ENCODE measurements around the gene TMEM41B.
"Not testable (repeated sequence)": the region's sequence is repeated elsewhere in the genome, so short reads cannot be mapped to it uniquely, and the experiment has no call there.

TMEM41B gene

GRCh38 chr11:9304178-9304577, 10.2 kb downstream of the TMEM41B start:
- DNase-seq (ENCODE audit: low read depth): no peak

- DNase-seq (ENCODE audit: low read depth): no peak
Observed at GRCh38 chr11:9302448-9302847, 11.9 kb downstream of the TMEM41B start.

- no peak for DNase-seq (ENCODE audit: low read depth)
Observed at GRCh38 chr11:9301720-9302119, 12.7 kb downstream of the TMEM41B start.

GRCh38 chr11:9293646-9294045, 20.7 kb downstream of the TMEM41B start:
- DNase-seq (ENCODE audit: low read depth): no peak

- no peak for DNase-seq (ENCODE audit: low read depth)
Observed at GRCh38 chr11:9285850-9286587, 28.4 kb downstream of the TMEM41B start.

GRCh38 chr11:9280655-9281301, 33.6 kb downstream of the TMEM41B start:
- peak; percentile 28 for DNase-seq (ENCODE audit: low read depth)

- DNase-seq (ENCODE audit: low read depth): no peak
Observed at GRCh38 chr11:9277176-9277575, 37.2 kb downstream of the TMEM41B start.

GRCh38 chr11:9276571-9276970, 37.8 kb downstream of the TMEM41B start:
- DNase-seq (ENCODE audit: low read depth): no peak

GRCh38 chr11:9274499-9275258, 39.7 kb downstream of the TMEM41B start:
- no peak for DNase-seq (ENCODE audit: low read depth)

GRCh38 chr11:9273376-9274336, 40.7 kb downstream of the TMEM41B start:
- DNase-seq (ENCODE audit: low read depth): no peak

- no peak for DNase-seq (ENCODE audit: low read depth)
Observed at GRCh38 chr11:9269492-9270013, 44.8 kb downstream of the TMEM41B start.

GRCh38 chr11:9267680-9268079, 46.7 kb downstream of the TMEM41B start:
- no peak for DNase-seq (ENCODE audit: low read depth)

GRCh38 chr11:9266926-9267325, 47.5 kb downstream of the TMEM41B start:
- DNase-seq (ENCODE audit: low read depth): no peak

- no peak for DNase-seq (ENCODE audit: low read depth)
Observed at GRCh38 chr11:9266132-9266736, 48.2 kb downstream of the TMEM41B start.

- peak; percentile 48 for DNase-seq (ENCODE audit: low read depth)
Observed at GRCh38 chr11:9265211-9266131, 48.9 kb downstream of the TMEM41B start, which contains the start of gene DENND5A. DENND5A (minus strand) TSS chr11:9265350; CDS start chr11:9265069, 281 bp downstream.

GRCh38 chr11:9264316-9265210, 49.8 kb downstream of the TMEM41B start:
- DNase-seq (ENCODE audit: low read depth): peak; percentile 6

- DNase-seq (ENCODE audit: low read depth): no peak
Observed at GRCh38 chr11:9263840-9264315, 50.5 kb downstream of the TMEM41B start.

GRCh38 chr11:9260838-9261146, 53.6 kb downstream of the TMEM41B start:
- DNase-seq (ENCODE audit: low read depth): not testable (repeated sequence)

Measured in activated T-cell treated with anti-CD3 and anti-CD28 coated beads for 1 hour (primary cell).